GM08714 (cell line): ENCODE measurements around the gene CSAD.

Experiments
- H3K4me3 ChIP-seq: fragments of 200-500 bp; sonication (Bioruptor generic); 2 replicates; pipeline ENCODE4 v1.5.1; 2014; ENCODE audit warnings: mild to moderate bottlenecking, low read length, inconsistent platforms
- ZNF274 ChIP-seq: IDR thresholded peaks from 2 replicates; pipeline ENCODE4 v1.6.1; 2012; ENCODE audit warnings: mild to moderate bottlenecking, low read depth, low read length

The CSAD gene

GRCh38 chr12:53133722-53134121, 47.0 kb downstream of the CSAD start:
- no peak overlapping the region for H3K4me3 ChIP-seq
- no peak for TF ChIP-seq ZNF274

DNA sequence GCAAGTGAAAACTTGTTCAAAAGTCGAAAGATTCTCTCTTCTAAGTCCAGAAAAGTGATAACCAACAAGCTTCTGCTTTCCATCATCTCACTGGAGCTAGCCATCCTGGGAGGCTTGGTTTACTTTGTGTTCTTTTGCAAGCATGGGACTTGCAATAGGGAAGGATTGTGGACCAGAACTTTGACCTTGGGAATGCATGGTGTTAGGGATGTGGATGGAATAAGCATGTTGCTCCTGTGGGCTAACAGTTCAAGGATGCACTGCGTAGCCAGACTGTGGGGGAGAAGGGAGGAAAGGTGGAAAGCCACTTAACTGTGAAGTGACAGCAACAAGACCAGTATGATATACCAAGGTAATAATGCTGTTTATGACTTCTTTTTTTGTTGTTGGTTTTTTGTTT, 48.9 kb downstream of the CSAD start:
- H3K4me3 ChIP-seq: no peak overlapping the region
- no peak for TF ChIP-seq ZNF274

- no peak for TF ChIP-seq ZNF274
- H3K4me3 ChIP-seq: no peak overlapping the region
These were observed 51.8 kb downstream of the CSAD start for GRCh38 chr12:53128780-53129569.

GRCh38 chr12:53127169-53127568, 53.6 kb downstream of the CSAD start:
- no peak overlapping the region for H3K4me3 ChIP-seq
- no peak for TF ChIP-seq ZNF274

- H3K4me3 ChIP-seq: no peak overlapping the region
- no peak for TF ChIP-seq ZNF274
These were observed 56.4 kb downstream of the CSAD start for GRCh38 chr12:53124352-53124723.

GRCh38 chr12:53123578-53124351, 57.0 kb downstream of the CSAD start:
- no peak overlapping the region for H3K4me3 ChIP-seq
- TF ChIP-seq ZNF274: no peak

DNA sequence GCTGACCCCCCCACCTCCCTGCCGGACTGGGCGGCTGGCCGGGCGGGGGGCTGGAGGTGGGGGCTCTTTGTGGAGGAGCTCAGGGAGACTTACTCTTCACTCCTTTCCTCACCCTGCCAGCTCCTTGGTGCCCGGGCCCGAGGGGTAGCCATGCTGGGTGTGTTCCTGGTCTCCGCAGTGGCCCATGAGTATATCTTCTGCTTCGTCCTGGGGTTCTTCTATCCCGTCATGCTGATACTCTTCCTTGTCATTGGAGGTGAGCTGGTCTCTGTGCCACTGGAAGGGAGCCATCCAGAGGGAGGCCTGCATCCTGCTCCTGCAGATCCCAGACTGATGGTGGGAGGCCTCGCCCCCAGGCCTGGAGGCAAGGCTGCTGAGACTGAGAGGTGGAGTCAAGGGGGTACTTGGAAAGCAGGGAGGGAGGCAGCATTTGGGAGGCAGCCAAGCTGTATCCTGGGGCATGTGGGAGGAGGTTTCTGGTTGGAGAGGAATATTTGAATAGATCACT, 57.7 kb downstream of the CSAD start:
- no peak for TF ChIP-seq ZNF274
- no peak overlapping the region for H3K4me3 ChIP-seq

DNA sequence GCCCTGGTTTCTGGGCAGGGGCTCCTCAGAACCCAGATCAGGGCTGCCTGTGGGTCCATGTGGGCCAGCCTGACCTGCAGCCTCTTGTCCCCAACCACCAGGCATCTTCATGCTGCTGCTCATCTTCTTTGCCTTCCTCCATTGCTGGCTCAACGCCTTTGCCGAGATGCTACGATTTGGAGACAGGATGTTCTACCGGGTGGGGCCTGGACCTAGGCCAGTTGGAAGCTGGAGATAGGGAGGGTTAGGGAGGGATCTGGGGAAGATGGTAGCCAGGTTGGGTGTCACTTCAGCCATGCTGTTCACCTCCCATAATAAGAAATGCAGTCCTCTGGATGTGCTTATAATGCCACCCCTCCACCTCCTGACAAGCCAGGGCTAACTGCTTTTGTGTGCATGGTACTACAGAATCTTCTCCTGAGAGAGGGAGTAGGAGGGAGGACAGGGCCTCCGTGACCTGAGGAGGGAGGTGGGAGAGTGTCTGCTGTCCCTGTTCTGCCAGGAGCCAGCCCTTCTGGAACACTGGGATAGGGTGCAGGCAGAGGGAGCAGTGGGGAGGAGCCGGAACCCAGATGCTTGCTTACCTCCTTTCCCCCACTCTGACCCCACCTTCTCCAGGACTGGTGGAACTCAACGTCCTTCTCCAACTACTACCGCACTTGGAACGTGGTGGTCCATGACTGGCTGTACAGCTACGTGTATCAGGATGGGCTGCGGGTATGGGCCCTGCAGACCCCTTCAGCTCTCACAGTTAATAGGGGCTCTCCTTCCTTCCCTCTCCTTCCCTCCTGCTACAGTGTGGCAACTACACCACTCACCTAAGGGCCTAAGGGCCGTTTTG, 59.8 kb downstream of the CSAD start:
- no peak for TF ChIP-seq ZNF274
- H3K4me3 ChIP-seq: no peak overlapping the region

- TF ChIP-seq ZNF274: no peak
- no peak overlapping the region for H3K4me3 ChIP-seq
These were observed 61.9 kb downstream of the CSAD start for GRCh38 chr12:53118751-53119300.

DNA sequence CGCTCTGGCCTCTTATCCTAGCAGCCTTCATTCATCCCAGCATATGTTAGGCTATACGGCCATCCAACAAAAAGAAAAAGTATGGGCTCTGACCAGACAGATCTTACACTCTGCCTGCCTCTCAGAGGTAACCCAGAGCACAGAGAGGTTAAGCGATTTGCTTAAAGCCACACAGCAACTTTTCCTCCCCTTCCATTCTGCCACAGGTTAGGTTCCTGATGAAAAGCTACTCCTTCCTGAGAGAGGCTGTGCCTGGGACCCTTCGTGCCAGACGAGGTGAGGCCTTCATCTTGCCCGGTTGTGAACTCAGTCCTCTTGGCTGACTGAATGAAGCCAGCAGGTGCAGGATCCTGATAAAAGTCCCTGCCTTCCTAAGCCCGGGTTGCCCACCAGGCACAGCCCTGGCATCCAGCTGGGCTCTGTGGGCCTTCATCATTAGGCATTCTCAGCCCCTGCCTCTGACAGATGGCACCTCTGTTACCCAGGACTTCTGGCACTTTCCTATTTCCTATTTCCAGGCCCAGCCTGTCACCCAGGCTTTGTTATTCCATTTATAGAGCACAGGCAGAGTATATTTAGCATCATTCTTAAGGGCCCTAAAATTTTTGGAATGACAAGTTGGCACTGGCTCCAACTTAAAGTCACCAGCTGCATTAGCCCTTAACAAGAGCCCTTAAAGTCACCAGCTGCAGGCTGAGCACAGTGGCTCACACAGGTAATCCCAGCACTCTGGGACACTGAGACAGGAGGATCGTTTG, 64.7 kb downstream of the CSAD start:
- H3K4me3 ChIP-seq: no peak overlapping the region
- no peak for TF ChIP-seq ZNF274

GRCh38 chr12:53115112-53115890, 65.4 kb downstream of the CSAD start:
- no peak overlapping the region for H3K4me3 ChIP-seq
- no peak for TF ChIP-seq ZNF274

GRCh38 chr12:53113951-53114350, 66.8 kb downstream of the CSAD start:
- H3K4me3 ChIP-seq: no peak overlapping the region; the same call in 1 of the 2 replicates
- TF ChIP-seq ZNF274: no peak
